Measurements from ENCODE around the gene DNAH5.
A peak's percentile ranks its signal among the peaks of the same experiment; 100 is the strongest.

DNA sequence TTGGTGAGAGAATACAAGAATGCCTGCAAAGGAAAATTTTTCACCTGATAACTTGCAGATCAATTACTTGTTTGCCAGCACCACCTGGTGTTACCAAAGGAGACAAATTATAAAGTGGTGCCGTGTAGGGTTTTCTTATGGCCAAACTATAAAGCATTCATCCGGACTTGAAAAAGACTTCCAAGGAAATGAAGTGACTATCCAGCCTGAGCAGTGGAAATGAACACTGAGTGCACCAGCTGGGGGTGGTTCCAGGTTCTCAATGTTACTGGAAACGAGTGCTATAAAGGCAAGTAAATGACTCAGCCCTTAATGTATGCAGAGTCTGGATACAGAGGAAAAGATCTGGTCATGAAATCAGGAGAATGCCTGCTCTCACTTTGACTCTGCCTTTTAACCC lies 113.1 kb downstream of the DNAH5 start:
- TF ChIP-seq EGR1 (IDR thresholded peaks at IDR 0.05) (no peak), RAD21 (IDR thresholded peaks at IDR 0.05; ENCODE audit: low read depth) (peak; percentile 27; the same call in 1 of the 2 replicates), FOXM1 (IDR thresholded peaks at IDR 0.05; ENCODE audit: borderline replicate concordance, low read depth) (no peak)
- TF ChIP-seq, protein P1, sequence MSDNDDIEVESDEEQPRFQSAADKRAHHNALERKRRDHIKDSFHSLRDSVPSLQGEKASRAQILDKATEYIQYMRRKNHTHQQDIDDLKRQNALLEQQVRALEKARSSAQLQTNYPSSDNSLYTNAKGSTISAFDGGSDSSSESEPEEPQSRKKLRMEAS (IDR thresholded peaks at IDR 0.05) = no peak

Measured in Ishikawa (cell line).